CD14-positive monocyte (primary cell): ENCODE results near the gene MAML3. TPM values are rescaled to one million over a fixed set of nuclear protein-coding genes. Genes with fewer than 3 reads are reported as not detected.

Source experiments
- DNase-seq, 3 donors: peaks; one replicate each; pipeline ENCODE4 v3.0.0-alpha.2; 2011 to 2022
- H2AFZ ChIP-seq: 2 replicates; pipeline ENCODE4 v1.6.0; 2012; ENCODE audit warnings: mild to moderate bottlenecking, low read depth, low read length, inconsistent platforms; ENCODE audit not compliant: insufficient read depth, poor library complexity, severe bottlenecking
- H3K27ac ChIP-seq, 2 donors: 1 replicate in 1 of 2; 2 replicates in 1 of 2; pipeline ENCODE4 v1.5.1; 2012 to 2013; ENCODE audit warnings: low read length in 2 of 2, control low read depth in 1 of 2, inconsistent platforms in 1 of 2, low read depth in 1 of 2, mild to moderate bottlenecking in 1 of 2
- H3K27me3 ChIP-seq, 2 donors: one replicate each; pipeline versions ENCODE4 v1.6.0 to v1.6.1; 2011 to 2013; ENCODE audit warnings: low read length in 2 of 2; ENCODE audit not compliant: control insufficient read depth in 2 of 2, insufficient read depth in 2 of 2
- H3K36me3 ChIP-seq, 2 donors: replicated peaks in 1 of 2; 1 replicate in 1 of 2; 2 replicates in 1 of 2; pipeline versions ENCODE4 v1.5.1 to v1.6.1; 2012 to 2013; ENCODE audit warnings: low read length in 2 of 2, control low read depth in 1 of 2, inconsistent platforms in 1 of 2, mild to moderate bottlenecking in 1 of 2; ENCODE audit not compliant: insufficient read depth in 2 of 2, control insufficient read depth in 1 of 2
- H3K4me1 ChIP-seq, 2 donors: 1 replicate in 1 of 2; 2 replicates in 1 of 2; pipeline versions ENCODE4 v1.5.1 to v1.6.1; 2012 to 2013; ENCODE audit warnings: low read length in 2 of 2, control low read depth in 1 of 2, inconsistent platforms in 1 of 2, mild to moderate bottlenecking in 1 of 2, moderate library complexity in 1 of 2; ENCODE audit not compliant: insufficient read depth in 2 of 2, control insufficient read depth in 1 of 2
- H3K4me2 ChIP-seq: replicated peaks from 2 replicates; pipeline ENCODE3; 2012; ENCODE audit warnings: low read length, moderate library complexity, mild to moderate bottlenecking; ENCODE audit not compliant: poor library complexity, severe bottlenecking; ENCODE audit errors: extremely low read depth
- H3K4me3 ChIP-seq, 3 experiments: fragments of 200-600 bp in 1 of 3; sonication (generic) in 1 of 3; replicated peaks in 1 of 3; 1 replicate in 2 of 3; 2 replicates in 1 of 3; pipeline ENCODE4 v1.5.1; 2011 to 2013; ENCODE audit warnings: low read length in 3 of 3, mild to moderate bottlenecking in 3 of 3, control low read depth in 2 of 3, low read depth in 2 of 3, inconsistent platforms in 1 of 3, moderate library complexity in 1 of 3
- H3K79me2 ChIP-seq: 2 replicates; pipeline ENCODE4 v1.6.0; 2012; ENCODE audit warnings: mild to moderate bottlenecking, control low read depth, inconsistent platforms, low read length, moderate library complexity; ENCODE audit not compliant: insufficient read depth
- H3K9ac ChIP-seq: 2 replicates; pipeline ENCODE4 v1.6.0; 2017; ENCODE audit warnings: low read length, mild to moderate bottlenecking; ENCODE audit not compliant: insufficient read depth, poor library complexity, severe bottlenecking
- H3K9me3 ChIP-seq, 2 donors: replicated peaks in 1 of 2; 1 replicate in 1 of 2; 2 replicates in 1 of 2; pipeline versions ENCODE4 v1.5.1 to v1.6.1; 2012 to 2013; ENCODE audit warnings: low read length in 2 of 2, control low read depth in 1 of 2; ENCODE audit not compliant: control insufficient read depth in 1 of 2, insufficient read depth in 1 of 2
- H4K20me1 ChIP-seq: 2 replicates; pipeline ENCODE4 v1.6.0; 2012; ENCODE audit warnings: mild to moderate bottlenecking, low read length, control low read depth, moderate library complexity; ENCODE audit not compliant: insufficient read depth
- H3K27ac Mint-ChIP-seq, 7 donors: one replicate each; pipeline ENCODE4 v1.8.0; 2020; ENCODE audit warnings: mild to moderate bottlenecking in 7 of 7, mixed read lengths in 7 of 7, moderate library complexity in 6 of 7, inconsistent platforms in 2 of 7
- H3K27me3 Mint-ChIP-seq, 3 donors: one replicate each; pipeline ENCODE4 v1.8.0; 2021 to 2022; ENCODE audit warnings: low read depth in 3 of 3, mild to moderate bottlenecking in 3 of 3, mixed read lengths in 3 of 3, moderate library complexity in 3 of 3, inconsistent platforms in 1 of 3
- H3K36me3 Mint-ChIP-seq, 2 donors: one replicate each; pipeline ENCODE4 v1.8.0; 2020; ENCODE audit warnings: mixed read lengths in 2 of 2, inconsistent platforms in 1 of 2, mild to moderate bottlenecking in 1 of 2
- H3K4me1 Mint-ChIP-seq: one replicate; pipeline ENCODE4 v1.8.0; 2020; ENCODE audit warnings: mild to moderate bottlenecking, mixed read lengths
- H3K4me3 Mint-ChIP-seq, 2 donors: one replicate each; pipeline ENCODE4 v1.8.0; 2020; ENCODE audit warnings: mild to moderate bottlenecking in 2 of 2, mixed read lengths in 2 of 2, moderate library complexity in 1 of 2
- H3K9me3 Mint-ChIP-seq, 7 donors: one replicate each; pipeline ENCODE4 v1.8.0; 2020 to 2022; ENCODE audit warnings: mixed read lengths in 7 of 7, mild to moderate bottlenecking in 6 of 7, moderate library complexity in 6 of 7, inconsistent platforms in 2 of 7
- WGBS: methylation state at CpG from one replicate; pipeline ENCODE4 v1.1.5; 2013; ENCODE audit warnings: missing lambda C conversion rate; ENCODE audit not compliant: insufficient coverage; 5-methylcytosine and 5-hydroxymethylcytosine counted together
- intact Hi-C, 2 donors: fragments of 100-400 bp; cut with micrococcal nuclease; formaldehyde crosslinking; loops; one replicate each; pipeline versions ENCODE4 v1.15.0 to v1.15.1; 2023
- polyA plus RNA-seq, 3 donors: library from polyadenylated mRNA; depleted of rRNA in 1 of 3; unstranded in 2 of 3; stranded (reverse) in 1 of 3; fragments of 300-500 nt in 2 of 3; fragments of >200 nt in 1 of 3; fragmentation: Illumina TruSeq in 2 of 3; gene quantifications; 1 replicate in 2 of 3; 2 replicates in 1 of 3; pipeline ENCODE4 v1.2.3, GENCODE V29; 2012 to 2021
- TF ChIP-seq, protein P1 (sequence below): fragments of 200-600 bp; IDR thresholded peaks from one replicate; pipeline ENCODE4 v1.8.0; 2022; ENCODE audit warnings: antibody characterized with exemption, mild to moderate bottlenecking

Gene MAML3
- polyA plus RNA-seq, 3 donors = 1.5 to 6.5 (median 2.3) TPM

DNA sequence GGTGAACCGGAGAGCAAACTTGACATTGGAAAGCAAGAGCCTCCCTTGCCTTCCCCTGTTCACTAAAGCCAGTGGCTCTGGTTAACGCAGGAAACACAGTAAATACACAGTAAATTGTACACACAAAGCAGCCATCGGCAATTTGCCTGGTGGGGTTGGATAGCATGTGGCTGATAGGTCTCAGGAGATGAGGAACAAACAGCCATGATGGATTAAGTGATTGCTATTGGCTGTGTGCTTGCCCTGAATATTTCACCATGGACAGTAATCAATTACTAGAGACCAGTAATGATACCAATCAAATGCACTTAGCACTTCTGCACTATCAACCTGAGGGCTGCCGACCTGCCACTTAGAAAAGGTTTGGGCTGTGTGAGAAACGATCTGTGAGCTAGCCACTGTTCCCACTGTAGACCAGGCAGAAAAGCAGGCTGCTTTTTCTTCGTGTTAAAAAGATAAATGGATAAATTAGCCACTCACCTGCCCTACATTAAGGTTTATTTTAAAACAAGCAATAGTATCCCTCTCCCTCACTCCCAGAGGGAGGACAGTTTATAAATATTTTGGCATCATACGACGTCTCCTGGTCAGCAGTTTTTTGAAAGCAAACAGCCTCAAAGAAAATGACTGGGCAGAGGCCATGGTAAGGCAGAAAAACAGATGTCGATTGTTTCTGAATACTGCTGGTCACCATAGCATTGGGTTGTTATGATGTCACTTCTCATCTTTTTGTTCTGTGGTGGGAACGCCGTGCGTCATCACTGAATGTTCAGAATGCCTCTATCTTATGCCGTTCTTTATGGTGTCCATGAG, 167.1 kb downstream of the MAML3 start:
- Histone ChIP-seq H3K27me3 (no peaks in the 10 kb centered on the region), H3K36me3 (no peaks in the 10 kb centered on the region), H2AFZ (no peak overlapping the region), H4K20me1 (peaks cover 7% of the 10 kb centered on the region), H3K9ac (no peak overlapping the region), H3K27ac (no peak overlapping the region), H3K4me1 (peaks cover 7 to 15% of the 10 kb centered on the region in 2 donors), H3K9me3 (no peaks in the 10 kb centered on the region), H3K4me3 (no peak overlapping the region), H3K4me2 (no peak overlapping the region), H3K79me2 (peaks cover 12% of the 10 kb centered on the region)
- DNase-seq = no peak
- intact Hi-C loops = no loop called here
- 90% methylated on average over 3 of the region's 13 CpGs for WGBS
- peaks cover 0 to 2% (median 0%) of the 10 kb centered on the region in 3 donors for H3K27me3 Mint-ChIP-seq
- TF ChIP-seq, protein P1, sequence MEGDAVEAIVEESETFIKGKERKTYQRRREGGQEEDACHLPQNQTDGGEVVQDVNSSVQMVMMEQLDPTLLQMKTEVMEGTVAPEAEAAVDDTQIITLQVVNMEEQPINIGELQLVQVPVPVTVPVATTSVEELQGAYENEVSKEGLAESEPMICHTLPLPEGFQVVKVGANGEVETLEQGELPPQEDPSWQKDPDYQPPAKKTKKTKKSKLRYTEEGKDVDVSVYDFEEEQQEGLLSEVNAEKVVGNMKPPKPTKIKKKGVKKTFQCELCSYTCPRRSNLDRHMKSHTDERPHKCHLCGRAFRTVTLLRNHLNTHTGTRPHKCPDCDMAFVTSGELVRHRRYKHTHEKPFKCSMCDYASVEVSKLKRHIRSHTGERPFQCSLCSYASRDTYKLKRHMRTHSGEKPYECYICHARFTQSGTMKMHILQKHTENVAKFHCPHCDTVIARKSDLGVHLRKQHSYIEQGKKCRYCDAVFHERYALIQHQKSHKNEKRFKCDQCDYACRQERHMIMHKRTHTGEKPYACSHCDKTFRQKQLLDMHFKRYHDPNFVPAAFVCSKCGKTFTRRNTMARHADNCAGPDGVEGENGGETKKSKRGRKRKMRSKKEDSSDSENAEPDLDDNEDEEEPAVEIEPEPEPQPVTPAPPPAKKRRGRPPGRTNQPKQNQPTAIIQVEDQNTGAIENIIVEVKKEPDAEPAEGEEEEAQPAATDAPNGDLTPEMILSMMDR = no peak
- peaks cover 35% of the 10 kb centered on the region for H3K4me1 Mint-ChIP-seq
- H3K9me3 Mint-ChIP-seq = peaks cover 0 to 2% (median 0%) of the 10 kb centered on the region in 7 donors
- no peak overlapping the region for H3K4me3 Mint-ChIP-seq
- H3K27ac Mint-ChIP-seq = no peak overlapping the region
- peaks cover 3 to 10% of the 10 kb centered on the region in 2 donors for H3K36me3 Mint-ChIP-seq

DNA sequence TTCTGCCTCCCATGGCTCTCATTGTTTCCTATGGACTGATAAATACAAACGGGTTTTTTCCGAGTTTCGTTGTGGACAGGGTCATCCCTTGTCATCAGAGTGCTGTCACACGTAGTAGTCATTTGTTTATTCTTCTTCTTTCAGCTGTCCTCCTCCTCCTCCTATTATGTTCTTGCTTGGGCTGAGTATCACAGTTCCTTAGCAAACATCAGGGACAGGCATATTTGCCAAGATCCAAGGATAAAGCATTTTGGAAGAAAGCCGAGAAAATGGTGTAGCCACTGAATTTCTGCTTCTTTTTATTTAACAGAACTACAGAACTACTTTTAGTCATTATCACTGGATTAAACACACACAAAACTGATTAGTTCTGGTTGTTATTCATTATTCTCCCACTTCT, 167.9 kb downstream of the MAML3 start:
- H3K4me1 Mint-ChIP-seq = peaks cover 39% of the 10 kb centered on the region
- Histone ChIP-seq H4K20me1 (peaks cover 7% of the 10 kb centered on the region), H3K36me3 (no peaks in the 10 kb centered on the region), H3K27ac (no peak overlapping the region), H3K9me3 (no peaks in the 10 kb centered on the region), H3K4me3 (no peak overlapping the region), H3K9ac (no peak overlapping the region), H2AFZ (no peak overlapping the region), H3K4me1 (peaks cover 7 to 16% of the 10 kb centered on the region in 2 donors), H3K79me2 (peaks cover 16% of the 10 kb centered on the region), H3K4me2 (no peak overlapping the region), H3K27me3 (no peaks in the 10 kb centered on the region)
- H3K9me3 Mint-ChIP-seq = no peaks in the 10 kb centered on the region
- H3K27ac Mint-ChIP-seq = no peak overlapping the region
- TF ChIP-seq, protein P1 = no peak
- H3K4me3 Mint-ChIP-seq = no peak overlapping the region
- intact Hi-C loops = no loop called here
- 100% methylated on average over 4 of the region's 5 CpGs for WGBS
- peaks cover 3 to 10% of the 10 kb centered on the region in 2 donors for H3K36me3 Mint-ChIP-seq
- no peak for DNase-seq
- peaks cover 0 to 2% (median 0%) of the 10 kb centered on the region in 3 donors for H3K27me3 Mint-ChIP-seq
